BLaER1 treated with 17β-estradiol and CSF1 and Interleukin-3, amounts not matched to agents 10 nM and 100 nM (cell line): ENCODE results near the gene NPEPL1.

ENCODE experiments used
- H3K27ac ChIP-seq, 11 experiments: shearing (Covaris generic); formaldehyde crosslinking; 2 replicates each; pipeline ENCODE4 v1.8.1; 2022
- H3K27me3 ChIP-seq, 11 experiments: shearing (Covaris generic); formaldehyde crosslinking; 2 replicates each; pipeline ENCODE4 v1.8.1; 2022
- H3K36me3 ChIP-seq, 11 experiments: shearing (Covaris generic); formaldehyde crosslinking; 2 replicates each; pipeline ENCODE4 v1.8.1; 2022
- H3K4me1 ChIP-seq, 10 experiments: shearing (Covaris generic); formaldehyde crosslinking; 2 replicates each; pipeline ENCODE4 v1.8.1; 2022
- H3K4me2 ChIP-seq, 11 experiments: shearing (Covaris generic); formaldehyde crosslinking; 2 replicates each; pipeline ENCODE4 v1.8.1; 2022
- H3K4me3 ChIP-seq, 10 experiments: shearing (Covaris generic); formaldehyde crosslinking; 2 replicates each; pipeline ENCODE4 v1.8.1; 2022
- H3K9ac ChIP-seq, 11 experiments: shearing (Covaris generic); formaldehyde crosslinking; 2 replicates each; pipeline ENCODE4 v1.8.1; 2022
- H3K9me3 ChIP-seq, 11 experiments: shearing (Covaris generic); formaldehyde crosslinking; replicated peaks in 1 of 11; 2 replicates each; pipeline ENCODE4 v1.8.1; 2022
- H4K20me1 ChIP-seq, 11 experiments: shearing (Covaris generic); formaldehyde crosslinking; 2 replicates each; pipeline ENCODE4 v1.8.1; 2022
- Cebpa-rat ChIP-seq, 11 experiments: shearing (Covaris generic); IDR thresholded peaks; 2 replicates each; pipeline ENCODE4 v1.8.1; 2022

The NPEPL1 gene

DNA sequence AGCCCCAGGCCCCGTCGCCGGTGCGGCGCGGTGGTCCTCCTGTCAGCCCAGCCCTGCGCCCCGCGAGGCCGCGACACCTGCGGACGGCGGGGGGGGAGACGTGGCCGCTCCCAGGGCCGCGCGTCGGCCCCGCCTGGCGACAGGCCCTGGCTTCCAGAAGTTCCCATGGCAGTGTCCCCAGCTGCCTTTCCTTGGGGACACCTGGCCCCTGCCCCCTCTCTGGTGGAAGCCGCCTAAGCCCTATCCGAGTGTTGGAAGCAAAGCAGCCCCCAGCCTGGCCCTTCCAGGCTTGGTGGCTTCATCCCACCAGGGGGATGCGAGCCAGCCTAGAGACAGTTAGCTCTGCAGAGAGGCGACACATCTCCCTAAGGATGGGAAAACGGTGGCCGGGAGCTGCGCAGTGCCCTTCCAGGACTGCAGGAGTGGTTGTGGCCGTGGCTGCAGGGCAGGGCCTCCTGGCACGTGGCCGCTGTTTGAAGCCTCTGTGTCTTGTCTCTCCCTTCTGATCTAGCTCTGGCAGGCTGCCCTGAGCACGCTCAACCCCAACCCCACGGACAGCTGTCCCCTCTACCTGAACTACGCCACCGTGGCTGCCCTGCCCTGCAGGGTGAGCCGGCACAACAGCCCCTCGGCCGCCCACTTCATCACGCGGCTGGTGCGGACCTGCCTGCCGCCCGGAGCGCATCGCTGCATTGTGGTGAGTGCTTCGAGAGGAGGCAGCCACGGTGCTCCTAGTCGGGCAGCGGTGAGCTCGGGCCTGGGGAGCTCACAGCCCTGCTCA, 816 bp downstream of the NPEPL1 start:
- Histone ChIP-seq H3K36me3 (peaks cover 0 to 35% (median 13%) of the 10 kb centered on the region in 11 experiments; a peak in 13 of 22 replicates), H3K4me3 (peak overlapping the region; percentile 57 to 71 (median 62)), H3K4me1 (peaks cover 43 to 92% (median 62%) of the 10 kb centered on the region in 10 experiments), H3K9ac (peak overlapping the region; percentile 75 to 93 (median 84)), H4K20me1 (peaks cover 0 to 22% (median 0%) of the 10 kb centered on the region in 11 experiments; a peak in 2 of 22 replicates), H3K27me3 (peaks cover 0 to 16% (median 8%) of the 10 kb centered on the region in 11 experiments; a peak in 13 of 22 replicates), H3K27ac (peak overlapping the region; percentile 72 to 96 (median 88)), H3K4me2 (peak overlapping the region; percentile 95 to 100 (median 98)), H3K9me3 (no peaks in the 10 kb centered on the region)
- TF ChIP-seq Cebpa-rat (IDR thresholded peaks at IDR 0.05) = no peak

GRCh38 chr20:58694241-58695083, 1.9 kb downstream of the NPEPL1 start:
- Histone ChIP-seq H3K27me3 (peaks cover 0 to 16% (median 8%) of the 10 kb centered on the region in 11 experiments; a peak in 13 of 22 replicates), H3K4me2 (peak overlapping the region; percentile 95 to 100 (median 98); a peak in 17 of 22 replicates), H3K9ac (peak overlapping the region in 3 of 11 experiments; percentile 81 to 93 (median 89); a peak in 3 of 22 replicates), H3K4me1 (peaks cover 43 to 91% (median 56%) of the 10 kb centered on the region in 10 experiments), H3K36me3 (peaks cover 6 to 45% (median 18%) of the 10 kb centered on the region in 11 experiments; a peak in 17 of 22 replicates), H3K4me3 (no peak overlapping the region), H3K9me3 (no peaks in the 10 kb centered on the region), H3K27ac (no peak overlapping the region), H4K20me1 (peaks cover 0 to 29% (median 0%) of the 10 kb centered on the region in 11 experiments; a peak in 2 of 22 replicates)
- no peak for TF ChIP-seq Cebpa-rat (IDR thresholded peaks at IDR 0.05)

DNA sequence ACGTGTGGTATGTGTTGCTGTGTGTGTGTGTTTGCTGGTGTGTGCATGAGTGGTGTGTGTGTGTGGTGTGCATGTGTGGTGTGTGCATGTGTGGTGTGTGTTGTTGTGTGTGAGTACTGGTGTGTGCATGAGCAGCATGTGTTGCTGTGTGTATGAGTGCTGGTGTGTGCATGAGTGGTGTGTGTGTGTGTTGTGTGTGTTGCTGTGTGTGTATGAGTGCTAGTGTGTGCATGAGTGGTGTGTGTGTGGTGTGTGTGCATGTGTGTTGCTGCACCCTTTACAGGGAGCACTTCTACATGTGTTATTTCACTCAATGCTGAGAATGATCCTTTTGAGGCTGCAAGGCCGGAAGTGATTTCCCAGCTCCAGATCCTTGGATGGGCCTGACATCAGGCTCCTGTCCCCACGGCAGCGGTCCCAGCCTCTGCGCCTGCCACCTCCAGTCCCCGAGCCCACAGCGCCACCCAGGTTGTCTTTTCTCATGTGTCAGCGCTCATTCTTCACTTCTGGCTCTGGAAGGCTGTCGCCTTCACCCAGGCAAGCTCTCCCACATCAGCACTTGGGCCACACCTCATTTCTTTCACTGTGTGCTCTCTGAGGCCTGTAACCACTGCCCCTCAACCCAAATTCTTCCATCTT, 2.6 kb downstream of the NPEPL1 start:
- Histone ChIP-seq H3K36me3 (peaks cover 9 to 53% (median 22%) of the 10 kb centered on the region in 11 experiments; a peak in 17 of 22 replicates), H3K9ac (peak overlapping the region in 2 of 11 experiments; percentile 4 to 12; a peak in 2 of 22 replicates), H3K4me1 (peaks cover 43 to 91% (median 57%) of the 10 kb centered on the region in 10 experiments), H3K4me3 (no peak overlapping the region), H3K27ac (no peak overlapping the region), H3K27me3 (peaks cover 0 to 16% (median 8%) of the 10 kb centered on the region in 11 experiments; a peak in 13 of 22 replicates), H3K9me3 (no peaks in the 10 kb centered on the region), H3K4me2 (0 out of 22 replicates have a peak overlapping the region, but pooled peaks of 3 of the 11 experiments have one; percentile 95 to 98 (median 98)), H4K20me1 (peaks cover 0 to 37% (median 0%) of the 10 kb centered on the region in 11 experiments; a peak in 2 of 22 replicates)
- no peak for TF ChIP-seq Cebpa-rat (IDR thresholded peaks at IDR 0.05)

DNA sequence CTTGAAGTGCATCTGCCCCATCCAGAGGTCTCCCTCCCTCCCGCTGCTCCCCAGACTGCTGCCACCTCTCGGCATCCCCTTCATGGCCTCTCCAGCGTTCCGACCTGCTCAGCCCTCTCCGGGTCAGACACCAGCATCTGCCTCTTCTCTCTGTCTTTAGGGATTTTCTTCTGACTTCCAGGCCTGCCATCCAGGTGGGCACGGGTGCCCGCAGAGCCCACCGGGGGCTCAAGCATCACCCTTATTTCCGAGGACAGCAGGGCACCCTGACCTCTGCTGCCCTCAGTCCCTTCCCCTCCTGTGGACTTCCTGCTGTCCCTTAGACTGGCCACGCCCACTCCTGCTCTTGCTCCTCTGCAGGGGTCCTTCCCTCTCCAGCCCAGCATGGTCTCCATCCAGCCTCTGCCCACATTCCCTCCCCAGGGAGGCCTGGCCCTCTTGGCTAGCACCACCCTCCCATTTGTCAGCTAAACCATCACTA, 3.3 kb downstream of the NPEPL1 start:
- H3K9ac ChIP-seq = peak overlapping the region in 1 of 11 experiments; percentile 12; a peak in 3 of 22 replicates

GRCh38 chr20:58696411-58696961, 3.9 kb downstream of the NPEPL1 start:
- no peak for TF ChIP-seq Cebpa-rat (IDR thresholded peaks at IDR 0.05)
- H3K4me1 ChIP-seq = peaks cover 43 to 84% (median 50%) of the 10 kb centered on the region in 10 experiments
- no peaks in the 10 kb centered on the region for H3K9me3 ChIP-seq
- peaks cover 9 to 61% (median 26%) of the 10 kb centered on the region in 11 experiments; a peak in 17 of 22 replicates for H3K36me3 ChIP-seq
- no peak overlapping the region for H3K27ac ChIP-seq
- H3K4me3 ChIP-seq = no peak overlapping the region
- peak overlapping the region in 1 of 11 experiments; percentile 24; a peak in 1 of 22 replicates for H3K9ac ChIP-seq
- peaks cover 0 to 16% (median 8%) of the 10 kb centered on the region in 11 experiments; a peak in 13 of 22 replicates for H3K27me3 ChIP-seq
- H3K4me2 ChIP-seq = peak overlapping the region in 7 of 11 experiments; percentile 7 to 41 (median 17); a peak in 8 of 22 replicates
- peaks cover 0 to 40% (median 0%) of the 10 kb centered on the region in 11 experiments; a peak in 2 of 22 replicates for H4K20me1 ChIP-seq

More for the DNA sequence above, 3.3 kb downstream of the NPEPL1 start:
- H3K4me1 ChIP-seq = peaks cover 43 to 90% (median 54%) of the 10 kb centered on the region in 10 experiments
- H3K4me2 ChIP-seq = peak overlapping the region in 7 of 11 experiments; percentile 7 to 41 (median 17); a peak in 7 of 22 replicates
- H4K20me1 ChIP-seq = peaks cover 0 to 40% (median 0%) of the 10 kb centered on the region in 11 experiments; a peak in 2 of 22 replicates
- no peak overlapping the region for H3K27ac ChIP-seq
- H3K27me3 ChIP-seq = peaks cover 0 to 16% (median 8%) of the 10 kb centered on the region in 11 experiments; a peak in 13 of 22 replicates
- no peak overlapping the region for H3K4me3 ChIP-seq
- no peaks in the 10 kb centered on the region for H3K9me3 ChIP-seq
- H3K36me3 ChIP-seq = peaks cover 9 to 60% (median 26%) of the 10 kb centered on the region in 11 experiments; a peak in 17 of 22 replicates
- TF ChIP-seq Cebpa-rat (IDR thresholded peaks at IDR 0.05) = no peak

DNA sequence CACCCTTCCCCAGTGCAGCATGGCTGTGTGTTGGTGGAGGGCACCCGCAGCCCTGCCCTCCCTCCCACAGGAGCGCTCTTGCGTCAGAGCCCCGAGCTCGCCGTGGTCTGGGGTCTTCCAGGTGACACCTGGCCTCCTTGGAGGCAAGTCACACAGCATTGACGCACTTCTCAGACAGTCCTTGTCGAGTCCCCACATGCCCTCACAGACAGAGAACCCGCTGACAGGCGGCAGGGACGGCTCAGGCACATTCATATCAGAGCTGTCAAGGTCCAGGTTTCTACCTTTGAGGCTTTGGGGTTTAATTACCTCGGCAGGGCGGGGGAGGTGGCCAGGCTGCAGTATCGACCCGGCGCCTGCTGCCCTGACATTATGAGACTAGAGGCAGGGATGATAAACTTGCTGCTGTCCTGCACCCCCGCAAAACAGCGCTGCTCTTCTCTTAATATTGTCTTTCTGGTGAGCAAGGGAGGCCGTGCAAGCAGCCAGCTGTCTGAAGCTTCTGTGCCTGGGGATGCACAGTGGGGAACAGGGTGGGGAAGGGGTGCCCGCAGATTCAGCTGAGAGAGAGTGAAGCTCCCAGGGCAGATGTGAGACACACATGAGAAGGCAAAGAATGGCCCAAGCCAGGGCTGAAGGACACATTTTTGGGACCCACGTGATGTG, 4.7 kb downstream of the NPEPL1 start:
- H3K4me2 ChIP-seq = peak overlapping the region in 3 of 11 experiments; percentile 7 to 41 (median 17); a peak in 3 of 22 replicates
- no peak overlapping the region for H3K27ac ChIP-seq
- TF ChIP-seq Cebpa-rat (IDR thresholded peaks at IDR 0.05) = no peak
- peaks cover 0 to 48% (median 0%) of the 10 kb centered on the region in 11 experiments; a peak in 2 of 22 replicates for H4K20me1 ChIP-seq
- H3K4me3 ChIP-seq = no peak overlapping the region
- no peaks in the 10 kb centered on the region for H3K9me3 ChIP-seq
- no peak overlapping the region for H3K9ac ChIP-seq
- H3K27me3 ChIP-seq = peaks cover 0 to 16% (median 8%) of the 10 kb centered on the region in 11 experiments; a peak in 13 of 22 replicates
- H3K4me1 ChIP-seq = peaks cover 35 to 76% (median 43%) of the 10 kb centered on the region in 10 experiments
- peaks cover 9 to 69% (median 32%) of the 10 kb centered on the region in 11 experiments; a peak in 18 of 22 replicates for H3K36me3 ChIP-seq
